Adipocyte (in vitro differentiated cells): Measurements from ENCODE around the gene TGFB2.

Experiments
- DNase-seq: peaks from one replicate; pipeline ENCODE4 v3.0.0-alpha.2; 2015; ENCODE audit warnings: low read depth
- H3K27me3 ChIP-seq: replicated peaks from 2 replicates; pipeline ENCODE4 v1.7.0; 2013; ENCODE audit warnings: mild to moderate bottlenecking, low read length, moderate library complexity; ENCODE audit not compliant: control insufficient read depth, insufficient read depth
- H3K36me3 ChIP-seq: 2 replicates; pipeline ENCODE4 v1.7.0; 2013; ENCODE audit warnings: low read length, mild to moderate bottlenecking, moderate library complexity; ENCODE audit not compliant: control insufficient read depth, insufficient read depth, severe bottlenecking
- H3K4me1 ChIP-seq: 2 replicates; pipeline ENCODE4 v1.7.0; 2013; ENCODE audit warnings: mild to moderate bottlenecking, low read length, moderate library complexity; ENCODE audit not compliant: control insufficient read depth, insufficient read depth
- H3K4me3 ChIP-seq: 2 replicates; pipeline ENCODE4 v1.7.0; 2013; ENCODE audit warnings: mild to moderate bottlenecking, low read length, moderate library complexity
- H3K9ac ChIP-seq: 2 replicates; pipeline ENCODE4 v1.7.0; 2013; ENCODE audit warnings: mild to moderate bottlenecking, low read length, moderate library complexity
- H3K9me3 ChIP-seq: 2 replicates; pipeline ENCODE4 v1.7.0; 2013; ENCODE audit warnings: mild to moderate bottlenecking, low read length, moderate library complexity; ENCODE audit not compliant: control insufficient read depth

Gene TGFB2

GRCh38 chr1:218377143-218377660 is 32.1 kb downstream of the TGFB2 start:
- peak; percentile 93 for DNase-seq
- H3K9me3 ChIP-seq = no peaks in the 10 kb centered on the region
- no peak overlapping the region for H3K4me3 ChIP-seq
- no peaks in the 10 kb centered on the region for H3K27me3 ChIP-seq
- no peaks in the 10 kb centered on the region for H3K36me3 ChIP-seq
- H3K9ac ChIP-seq = no peak overlapping the region
- H3K4me1 ChIP-seq = peaks cover 37% of the 10 kb centered on the region

- no peaks in the 10 kb centered on the region for H3K27me3 ChIP-seq
- no peak overlapping the region for H3K9ac ChIP-seq
- H3K4me3 ChIP-seq = no peak overlapping the region
- H3K9me3 ChIP-seq = no peaks in the 10 kb centered on the region
- DNase-seq = peak; percentile 48
- no peaks in the 10 kb centered on the region for H3K36me3 ChIP-seq
- H3K4me1 ChIP-seq = peaks cover 16% of the 10 kb centered on the region
Measured at GRCh38 chr1:218380125-218380977, 35.2 kb downstream of the TGFB2 start.

- Histone ChIP-seq H3K4me3 (no peak overlapping the region), H3K9ac (no peak overlapping the region), H3K36me3 (no peaks in the 10 kb centered on the region), H3K4me1 (peaks cover 14% of the 10 kb centered on the region), H3K9me3 (no peaks in the 10 kb centered on the region), H3K27me3 (no peaks in the 10 kb centered on the region)
- no peak for DNase-seq
Measured at GRCh38 chr1:218382261-218382660, 37.1 kb downstream of the TGFB2 start.

GRCh38 chr1:218383051-218383450 is 37.9 kb downstream of the TGFB2 start:
- H3K9ac ChIP-seq = no peak overlapping the region
- no peak overlapping the region for H3K4me3 ChIP-seq
- H3K4me1 ChIP-seq = peaks cover 10% of the 10 kb centered on the region
- peak; percentile 68 for DNase-seq
- no peaks in the 10 kb centered on the region for H3K9me3 ChIP-seq
- no peaks in the 10 kb centered on the region for H3K27me3 ChIP-seq
- H3K36me3 ChIP-seq = no peaks in the 10 kb centered on the region

GRCh38 chr1:218383681-218384080 is 38.5 kb downstream of the TGFB2 start:
- DNase-seq = no peak
- Histone ChIP-seq H3K36me3 (no peaks in the 10 kb centered on the region), H3K9me3 (no peaks in the 10 kb centered on the region), H3K27me3 (no peaks in the 10 kb centered on the region), H3K4me3 (no peak overlapping the region), H3K4me1 (peaks cover 10% of the 10 kb centered on the region), H3K9ac (no peak overlapping the region)

- H3K36me3 ChIP-seq = no peaks in the 10 kb centered on the region
- H3K4me3 ChIP-seq = no peak overlapping the region
- no peak overlapping the region for H3K9ac ChIP-seq
- DNase-seq = peak; percentile 63
- no peaks in the 10 kb centered on the region for H3K27me3 ChIP-seq
- H3K4me1 ChIP-seq = peaks cover 10% of the 10 kb centered on the region
- no peaks in the 10 kb centered on the region for H3K9me3 ChIP-seq
Measured at GRCh38 chr1:218384581-218384993, 39.5 kb downstream of the TGFB2 start.

GRCh38 chr1:218388591-218388990 is 43.5 kb downstream of the TGFB2 start:
- Histone ChIP-seq H3K36me3 (no peaks in the 10 kb centered on the region), H3K4me3 (no peak overlapping the region), H3K9me3 (no peaks in the 10 kb centered on the region), H3K9ac (no peak overlapping the region), H3K4me1 (no peaks in the 10 kb centered on the region), H3K27me3 (no peaks in the 10 kb centered on the region)
- no peak for DNase-seq

GRCh38 chr1:218390618-218391017 is 45.5 kb downstream of the TGFB2 start:
- Histone ChIP-seq H3K9ac (no peak overlapping the region), H3K27me3 (no peaks in the 10 kb centered on the region), H3K4me3 (no peak overlapping the region), H3K4me1 (no peaks in the 10 kb centered on the region), H3K9me3 (no peaks in the 10 kb centered on the region), H3K36me3 (no peaks in the 10 kb centered on the region)
- peak; percentile 71 for DNase-seq

- no peak overlapping the region for H3K9ac ChIP-seq
- H3K9me3 ChIP-seq = no peaks in the 10 kb centered on the region
- no peaks in the 10 kb centered on the region for H3K4me1 ChIP-seq
- H3K36me3 ChIP-seq = no peaks in the 10 kb centered on the region
- no peak for DNase-seq
- H3K4me3 ChIP-seq = no peak overlapping the region
- no peaks in the 10 kb centered on the region for H3K27me3 ChIP-seq
Measured at GRCh38 chr1:218392780-218393179, 47.6 kb downstream of the TGFB2 start.

GRCh38 chr1:218394416-218394815 is 49.3 kb downstream of the TGFB2 start:
- H3K9me3 ChIP-seq = no peaks in the 10 kb centered on the region
- H3K36me3 ChIP-seq = no peaks in the 10 kb centered on the region
- no peak overlapping the region for H3K9ac ChIP-seq
- H3K27me3 ChIP-seq = no peaks in the 10 kb centered on the region
- H3K4me3 ChIP-seq = no peak overlapping the region
- H3K4me1 ChIP-seq = no peaks in the 10 kb centered on the region
- DNase-seq = no peak

- DNase-seq = no peak
- H3K9ac ChIP-seq = no peak overlapping the region
- no peaks in the 10 kb centered on the region for H3K27me3 ChIP-seq
- no peaks in the 10 kb centered on the region for H3K9me3 ChIP-seq
- no peak overlapping the region for H3K4me3 ChIP-seq
- no peaks in the 10 kb centered on the region for H3K36me3 ChIP-seq
- H3K4me1 ChIP-seq = no peaks in the 10 kb centered on the region
Measured at GRCh38 chr1:218394989-218395388, 49.9 kb downstream of the TGFB2 start.
